ENCODE results near the gene OTOS.

OTOS gene

DNA sequence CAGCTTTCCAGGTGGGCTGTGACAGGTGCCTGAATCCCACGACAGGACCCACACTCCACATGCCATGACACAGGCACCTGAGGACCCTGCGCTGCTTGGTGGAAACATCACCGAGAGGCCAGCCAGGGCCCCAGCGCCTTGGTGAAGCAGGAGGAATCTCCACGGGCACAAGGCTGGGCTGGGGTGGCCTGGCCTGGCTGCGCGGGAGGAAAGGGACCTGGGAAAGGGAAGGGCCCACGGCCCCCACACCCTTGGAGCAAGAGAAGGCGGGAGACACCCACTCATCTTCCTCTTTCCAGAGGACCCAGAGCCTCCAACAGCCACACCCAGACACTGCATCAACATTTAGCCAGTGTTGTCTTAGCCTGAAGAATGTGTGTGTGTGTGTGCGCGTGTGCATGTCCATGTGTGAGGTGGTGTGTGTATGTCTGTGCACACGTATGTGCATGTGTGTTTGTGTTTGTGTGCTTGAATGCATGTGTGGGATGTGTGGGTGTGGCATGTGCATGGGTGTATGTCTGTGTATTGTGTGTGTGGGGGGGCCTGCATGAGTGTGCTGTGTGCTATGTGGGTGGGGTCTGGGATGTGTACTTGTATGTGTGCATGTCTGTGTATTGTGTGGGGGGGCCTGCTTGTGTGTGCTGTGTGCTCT, 6.3 kb upstream of the OTOS start:
- Histone ChIP-seq H3K27me3 (ENCODE audit: insufficient read depth, poor library complexity, severe bottlenecking) (peaks cover 4% of the 10 kb centered on the region), H3K9me3 (ENCODE audit: severe bottlenecking) (no peaks in the 10 kb centered on the region), H3K4me1 (ENCODE audit: insufficient read depth, poor library complexity, severe bottlenecking) (no peaks in the 10 kb centered on the region), H3K4me3 (ENCODE audit: severe bottlenecking) (no peak overlapping the region), H3K36me3 (ENCODE audit: low read depth) (no peaks in the 10 kb centered on the region), H3K27ac (ENCODE audit: poor library complexity, severe bottlenecking) (no peak overlapping the region)
- no peak for DNase-seq (ENCODE audit: low spot score)
- TF ChIP-seq, protein P1, sequence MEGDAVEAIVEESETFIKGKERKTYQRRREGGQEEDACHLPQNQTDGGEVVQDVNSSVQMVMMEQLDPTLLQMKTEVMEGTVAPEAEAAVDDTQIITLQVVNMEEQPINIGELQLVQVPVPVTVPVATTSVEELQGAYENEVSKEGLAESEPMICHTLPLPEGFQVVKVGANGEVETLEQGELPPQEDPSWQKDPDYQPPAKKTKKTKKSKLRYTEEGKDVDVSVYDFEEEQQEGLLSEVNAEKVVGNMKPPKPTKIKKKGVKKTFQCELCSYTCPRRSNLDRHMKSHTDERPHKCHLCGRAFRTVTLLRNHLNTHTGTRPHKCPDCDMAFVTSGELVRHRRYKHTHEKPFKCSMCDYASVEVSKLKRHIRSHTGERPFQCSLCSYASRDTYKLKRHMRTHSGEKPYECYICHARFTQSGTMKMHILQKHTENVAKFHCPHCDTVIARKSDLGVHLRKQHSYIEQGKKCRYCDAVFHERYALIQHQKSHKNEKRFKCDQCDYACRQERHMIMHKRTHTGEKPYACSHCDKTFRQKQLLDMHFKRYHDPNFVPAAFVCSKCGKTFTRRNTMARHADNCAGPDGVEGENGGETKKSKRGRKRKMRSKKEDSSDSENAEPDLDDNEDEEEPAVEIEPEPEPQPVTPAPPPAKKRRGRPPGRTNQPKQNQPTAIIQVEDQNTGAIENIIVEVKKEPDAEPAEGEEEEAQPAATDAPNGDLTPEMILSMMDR (IDR thresholded peaks at IDR 0.05; ENCODE audit: poor library complexity, severe bottlenecking): no peak
- no peak for ATAC-seq (ENCODE audit: low read depth)

- no peaks in the 10 kb centered on the region for H3K4me1 ChIP-seq (ENCODE audit: insufficient read depth, poor library complexity, severe bottlenecking)
- peaks cover under 1% of the 10 kb centered on the region for H3K27me3 ChIP-seq (ENCODE audit: insufficient read depth, poor library complexity, severe bottlenecking)
- no peaks in the 10 kb centered on the region for H3K36me3 ChIP-seq (ENCODE audit: low read depth)
- no peaks in the 10 kb centered on the region for H3K9me3 ChIP-seq (ENCODE audit: severe bottlenecking)
- DNase-seq (ENCODE audit: low spot score) (no peak), ATAC-seq (ENCODE audit: low read depth) (no peak)
- no peak overlapping the region for H3K27ac ChIP-seq (ENCODE audit: poor library complexity, severe bottlenecking)
- H3K4me3 ChIP-seq (ENCODE audit: severe bottlenecking): no peak overlapping the region
- TF ChIP-seq, protein P1 (IDR thresholded peaks at IDR 0.05; ENCODE audit: poor library complexity, severe bottlenecking): no peak
Measured at GRCh38 chr2:240146141-240146561, 5.7 kb upstream of the OTOS start.

GRCh38 chr2:240145461-240145860, 5.0 kb upstream of the OTOS start:
- TF ChIP-seq, protein P1 (IDR thresholded peaks at IDR 0.05; ENCODE audit: poor library complexity, severe bottlenecking): no peak
- Histone ChIP-seq H3K27me3 (ENCODE audit: insufficient read depth, poor library complexity, severe bottlenecking) (no peaks in the 10 kb centered on the region), H3K27ac (ENCODE audit: poor library complexity, severe bottlenecking) (no peak overlapping the region), H3K36me3 (ENCODE audit: low read depth) (no peaks in the 10 kb centered on the region), H3K4me3 (ENCODE audit: severe bottlenecking) (no peak overlapping the region), H3K9me3 (ENCODE audit: severe bottlenecking) (no peaks in the 10 kb centered on the region), H3K4me1 (ENCODE audit: insufficient read depth, poor library complexity, severe bottlenecking) (no peaks in the 10 kb centered on the region)
- no peak for ATAC-seq (ENCODE audit: low read depth)
- DNase-seq (ENCODE audit: low spot score): no peak

- H3K4me1 ChIP-seq (ENCODE audit: insufficient read depth, poor library complexity, severe bottlenecking): no peaks in the 10 kb centered on the region
- H3K4me3 ChIP-seq (ENCODE audit: severe bottlenecking): no peak overlapping the region
- no peaks in the 10 kb centered on the region for H3K9me3 ChIP-seq (ENCODE audit: severe bottlenecking)
- no peaks in the 10 kb centered on the region for H3K36me3 ChIP-seq (ENCODE audit: low read depth)
- ATAC-seq (ENCODE audit: low read depth) (no peak), DNase-seq (ENCODE audit: low spot score) (peak; percentile 58)
- H3K27ac ChIP-seq (ENCODE audit: poor library complexity, severe bottlenecking): no peak overlapping the region
- H3K27me3 ChIP-seq (ENCODE audit: insufficient read depth, poor library complexity, severe bottlenecking): no peaks in the 10 kb centered on the region
- TF ChIP-seq, protein P1 (IDR thresholded peaks at IDR 0.05; ENCODE audit: poor library complexity, severe bottlenecking): no peak
Measured at GRCh38 chr2:240144649-240145261, 4.3 kb upstream of the OTOS start.
